LNCAP (cell line): Measurements from ENCODE around the gene MSN.

Source experiments
- TF ChIP-seq, protein P1 (sequence below): fragments of 450-650 bp; IDR thresholded peaks from 2 replicates; pipeline ENCODE4 v1.5.1; 2017; ENCODE audit warnings: mild to moderate bottlenecking

The MSN gene

DNA sequence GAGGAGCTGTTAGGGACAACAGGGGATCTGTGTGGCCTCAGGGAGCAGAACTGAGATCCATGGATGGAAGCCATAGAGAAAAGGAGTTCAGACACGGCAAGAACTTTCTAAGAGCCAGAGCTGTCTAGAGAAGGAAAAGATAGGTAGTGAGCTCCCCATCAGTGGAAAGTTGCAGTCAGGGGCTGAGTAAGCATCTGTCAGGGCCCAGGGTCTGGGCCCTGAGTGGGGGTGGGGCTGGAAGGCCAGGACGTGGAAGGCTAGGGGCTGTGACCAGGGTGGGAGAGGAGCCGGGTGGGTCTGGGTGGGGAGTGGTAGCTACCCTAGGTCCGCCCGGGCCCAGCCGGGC lies 324 bp upstream of the MSN start:
- TF ChIP-seq, protein P1, sequence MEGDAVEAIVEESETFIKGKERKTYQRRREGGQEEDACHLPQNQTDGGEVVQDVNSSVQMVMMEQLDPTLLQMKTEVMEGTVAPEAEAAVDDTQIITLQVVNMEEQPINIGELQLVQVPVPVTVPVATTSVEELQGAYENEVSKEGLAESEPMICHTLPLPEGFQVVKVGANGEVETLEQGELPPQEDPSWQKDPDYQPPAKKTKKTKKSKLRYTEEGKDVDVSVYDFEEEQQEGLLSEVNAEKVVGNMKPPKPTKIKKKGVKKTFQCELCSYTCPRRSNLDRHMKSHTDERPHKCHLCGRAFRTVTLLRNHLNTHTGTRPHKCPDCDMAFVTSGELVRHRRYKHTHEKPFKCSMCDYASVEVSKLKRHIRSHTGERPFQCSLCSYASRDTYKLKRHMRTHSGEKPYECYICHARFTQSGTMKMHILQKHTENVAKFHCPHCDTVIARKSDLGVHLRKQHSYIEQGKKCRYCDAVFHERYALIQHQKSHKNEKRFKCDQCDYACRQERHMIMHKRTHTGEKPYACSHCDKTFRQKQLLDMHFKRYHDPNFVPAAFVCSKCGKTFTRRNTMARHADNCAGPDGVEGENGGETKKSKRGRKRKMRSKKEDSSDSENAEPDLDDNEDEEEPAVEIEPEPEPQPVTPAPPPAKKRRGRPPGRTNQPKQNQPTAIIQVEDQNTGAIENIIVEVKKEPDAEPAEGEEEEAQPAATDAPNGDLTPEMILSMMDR = no peak

DNA sequence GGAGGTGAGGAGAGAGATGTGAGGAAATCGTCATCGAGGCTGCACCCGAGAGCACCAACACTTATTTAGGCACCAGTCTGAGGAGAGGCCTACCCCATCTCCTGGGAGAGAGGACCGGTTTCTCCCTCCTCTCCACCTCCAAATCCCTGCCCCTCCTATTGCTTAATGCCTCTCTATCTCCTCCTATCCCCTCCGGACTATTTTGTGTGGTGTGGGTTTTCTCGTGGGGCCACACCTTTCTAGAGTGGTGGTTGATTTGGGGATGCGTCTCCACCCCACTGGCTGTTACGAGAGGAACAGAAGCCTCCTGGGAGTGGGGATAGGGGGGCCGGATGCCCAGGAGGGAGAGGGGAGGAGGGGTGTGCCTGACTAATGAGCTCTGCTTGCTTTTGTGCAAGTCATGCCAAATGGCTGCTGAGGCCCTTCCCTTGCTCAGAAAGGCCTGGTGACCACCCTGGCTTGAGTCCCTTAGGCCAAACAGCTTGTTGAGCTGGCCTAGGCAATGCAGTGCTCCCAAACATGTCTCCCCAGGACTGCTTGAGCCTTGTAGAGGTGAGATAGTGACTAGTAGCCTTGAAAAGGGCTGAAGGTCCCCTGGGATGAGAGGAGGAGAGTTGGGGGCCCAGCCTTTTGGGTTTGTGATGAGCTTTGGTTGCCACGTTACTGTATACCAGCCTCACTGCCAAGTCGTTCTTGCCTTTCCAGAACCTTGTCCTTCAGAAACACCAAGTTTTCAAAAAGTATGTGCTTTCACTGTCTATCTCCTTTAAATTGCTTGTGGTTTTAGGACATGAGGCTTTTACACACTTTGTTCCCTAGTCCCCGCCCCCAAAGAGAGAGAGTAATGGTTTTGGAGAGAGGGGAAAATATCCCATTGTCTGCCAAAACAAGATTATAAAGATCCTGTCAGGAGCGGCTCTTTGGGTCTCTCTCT lies 1.2 kb downstream of the MSN start:
- TF ChIP-seq, protein P1 = no peak

DNA sequence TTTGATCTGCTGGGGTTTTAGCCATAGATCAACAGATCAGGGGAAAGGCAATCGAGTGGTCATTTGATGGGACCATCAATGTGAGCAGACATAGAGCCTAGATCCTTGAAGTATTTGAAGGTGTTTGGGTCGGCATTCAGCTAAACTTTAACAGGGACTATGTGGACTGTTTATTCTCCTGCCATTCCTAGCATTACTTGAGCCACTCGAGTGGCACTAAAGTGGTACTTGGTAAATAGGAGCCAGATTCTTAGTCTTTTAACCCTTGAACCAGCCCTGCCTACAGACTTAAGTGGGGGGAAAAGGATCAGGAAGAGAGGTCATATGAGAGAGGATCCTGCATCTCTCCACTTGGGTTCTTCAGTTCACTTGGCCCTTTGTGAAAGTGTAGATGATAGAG lies 3.8 kb downstream of the MSN start:
- TF ChIP-seq, protein P1 = no peak

GRCh38 chrX:65671966-65672365 lies 4.5 kb downstream of the MSN start:
- TF ChIP-seq, protein P1 = no peak

- TF ChIP-seq, protein P1 = no peak
Observed at GRCh38 chrX:65673857-65674203, 6.4 kb downstream of the MSN start.

DNA sequence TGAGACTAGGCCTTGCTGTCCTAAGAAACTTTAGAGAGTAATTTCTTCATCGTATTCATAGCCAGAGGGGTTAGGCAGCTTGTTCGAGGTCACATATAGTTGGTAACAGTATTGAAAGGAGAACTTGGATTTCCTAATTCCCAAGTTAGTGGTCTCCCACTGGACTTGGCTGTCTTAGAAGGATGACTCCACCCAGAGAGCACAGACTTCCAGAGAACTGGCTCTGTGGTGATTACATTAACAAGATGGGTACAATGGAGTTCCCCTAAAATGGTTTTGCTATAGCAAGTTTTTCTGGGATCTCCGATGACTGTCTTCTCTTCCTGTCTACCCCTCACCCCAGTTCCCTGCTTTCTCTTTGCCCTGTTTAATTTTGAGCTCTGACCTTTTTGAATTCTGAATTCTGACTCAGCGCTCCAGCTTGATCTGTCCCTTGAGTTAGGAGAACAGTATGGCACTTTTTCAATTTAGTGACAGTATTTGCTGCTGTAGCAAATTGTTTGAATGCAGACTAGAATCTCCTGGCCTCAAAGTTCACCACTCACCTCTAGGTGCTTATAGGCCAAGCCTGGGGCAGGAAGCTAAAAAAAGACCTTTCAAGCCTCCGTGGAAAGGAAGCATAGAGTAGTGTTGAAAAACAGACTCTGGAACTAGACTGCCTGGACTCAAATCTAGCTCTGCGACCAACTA lies 6.9 kb downstream of the MSN start:
- TF ChIP-seq, protein P1 = no peak

DNA sequence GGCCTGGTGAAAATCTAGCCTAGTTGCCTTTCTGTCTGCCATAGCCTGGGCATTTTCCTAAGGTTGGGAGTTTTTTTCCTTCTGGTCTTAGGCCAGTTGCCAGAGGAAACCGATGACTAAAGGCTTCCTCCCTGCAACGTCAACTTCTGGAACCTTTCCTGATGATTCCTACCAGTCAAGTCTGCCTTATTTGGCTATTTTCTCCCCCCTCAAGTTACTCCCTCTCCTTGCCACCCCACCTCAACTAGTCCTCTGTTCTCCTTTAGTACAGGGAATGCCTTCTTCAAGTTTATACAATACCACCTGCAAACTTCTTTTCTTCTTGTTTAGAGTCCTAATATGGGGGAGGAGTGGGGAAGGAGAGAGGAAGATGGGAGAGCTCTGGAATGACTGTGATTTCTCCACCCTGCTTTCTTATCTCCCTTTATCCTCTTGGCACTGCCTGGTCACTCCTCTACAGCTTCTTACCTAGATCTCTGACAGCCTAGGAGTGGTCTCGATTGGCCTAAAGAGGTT lies 10.6 kb downstream of the MSN start:
- TF ChIP-seq, protein P1 = no peak
